CD1c-positive myeloid dendritic cell (primary cell): Measurements from ENCODE around the gene DCAF10.
"Not testable (repeated sequence)": the region's sequence is repeated elsewhere in the genome, so short reads cannot be mapped to it uniquely, and the experiment has no call there.

Source experiments
- DNase-seq: peaks from one replicate; pipeline ENCODE4 v3.0.0-alpha.2; 2016; ENCODE audit errors: extremely low spot score

Gene DCAF10

DNA sequence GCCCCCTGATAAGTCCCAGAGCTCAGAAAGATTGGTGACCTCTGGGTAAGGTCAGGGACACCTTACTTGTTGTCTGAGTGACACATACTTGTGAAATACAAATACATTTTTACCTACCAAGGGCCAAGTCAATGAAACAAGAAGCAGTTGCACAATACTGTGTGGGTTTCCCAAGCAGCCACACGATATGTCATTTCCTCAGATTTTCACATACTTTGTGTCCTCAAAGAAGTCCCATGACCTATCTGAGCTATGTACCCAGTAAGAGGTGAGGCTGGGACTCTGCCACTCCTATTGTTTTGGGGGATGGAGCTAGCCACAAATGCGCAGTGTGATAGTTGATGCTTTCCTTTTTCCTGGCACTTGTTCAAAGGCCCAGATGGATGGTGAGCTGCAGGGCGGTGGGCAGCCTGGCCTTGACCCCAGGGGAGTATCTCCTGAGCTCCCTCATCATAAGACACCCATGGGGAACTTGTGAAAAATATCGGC is 108.1 kb downstream of the DCAF10 start:
- peak; percentile 93 for DNase-seq

- DNase-seq: no peak
Measured at GRCh38 chr9:37909326-37909725, 108.7 kb downstream of the DCAF10 start.

GRCh38 chr9:37909836-37910235 is 109.2 kb downstream of the DCAF10 start:
- not testable (repeated sequence) for DNase-seq

DNA sequence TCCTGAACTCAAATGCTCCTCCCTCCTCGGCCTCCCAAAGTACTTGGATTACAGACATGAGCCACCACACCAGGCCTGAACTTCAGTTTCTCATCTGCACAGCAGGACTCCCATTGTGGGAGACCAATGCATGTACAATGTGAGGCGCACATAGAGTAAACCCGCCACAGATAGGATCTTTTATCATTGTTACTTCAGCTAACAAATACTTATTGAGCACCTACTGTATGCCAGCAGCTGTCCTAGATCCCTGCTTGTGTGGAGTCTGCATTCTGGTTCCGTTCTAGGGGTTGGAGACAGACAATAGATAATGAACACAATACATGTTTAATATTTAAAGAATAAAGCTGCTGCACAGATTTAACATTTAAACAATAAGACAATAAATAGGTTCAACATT is 109.7 kb downstream of the DCAF10 start:
- no peak for DNase-seq

GRCh38 chr9:37911271-37911681 is 110.7 kb downstream of the DCAF10 start:
- no peak for DNase-seq

DNA sequence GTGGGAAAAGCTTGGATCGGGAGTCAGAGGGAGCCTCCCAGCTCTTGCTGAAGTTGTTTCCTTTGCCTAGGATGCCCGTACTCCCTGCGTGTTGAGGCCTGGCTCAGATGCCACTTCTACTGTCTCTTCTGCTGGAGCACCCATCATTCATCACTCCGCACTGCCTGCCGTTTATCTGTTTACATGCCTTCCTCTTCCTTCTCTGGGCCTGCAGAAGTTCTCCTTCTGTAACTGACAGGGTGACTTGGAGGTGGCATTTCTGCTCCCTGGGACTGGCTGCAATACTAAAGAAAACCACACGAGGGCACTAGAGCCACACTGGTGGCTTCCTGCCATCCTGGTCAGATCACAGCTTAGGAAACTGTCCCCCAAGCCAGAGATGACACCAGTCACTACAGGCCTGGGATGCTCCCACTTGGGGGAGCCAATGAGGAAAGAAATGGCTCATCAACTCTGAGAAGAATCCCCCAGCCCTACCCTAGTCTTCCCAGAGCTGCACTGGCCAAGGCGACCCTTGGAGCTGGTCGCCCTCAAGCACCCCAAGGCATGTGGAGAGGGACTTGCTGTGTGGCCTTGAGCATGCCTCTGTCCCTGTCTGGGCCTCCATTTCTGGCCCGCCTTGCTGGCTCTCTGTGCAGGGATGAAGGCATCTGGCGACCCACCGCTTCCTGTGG is 113.0 kb downstream of the DCAF10 start:
- peak; percentile 93 for DNase-seq

GRCh38 chr9:37914154-37914551 is 113.6 kb downstream of the DCAF10 start:
- DNase-seq: no peak

- DNase-seq: no peak
Measured at GRCh38 chr9:37914701-37915358, 114.2 kb downstream of the DCAF10 start.

GRCh38 chr9:37915911-37916470 is 115.4 kb downstream of the DCAF10 start:
- DNase-seq: no peak

DNA sequence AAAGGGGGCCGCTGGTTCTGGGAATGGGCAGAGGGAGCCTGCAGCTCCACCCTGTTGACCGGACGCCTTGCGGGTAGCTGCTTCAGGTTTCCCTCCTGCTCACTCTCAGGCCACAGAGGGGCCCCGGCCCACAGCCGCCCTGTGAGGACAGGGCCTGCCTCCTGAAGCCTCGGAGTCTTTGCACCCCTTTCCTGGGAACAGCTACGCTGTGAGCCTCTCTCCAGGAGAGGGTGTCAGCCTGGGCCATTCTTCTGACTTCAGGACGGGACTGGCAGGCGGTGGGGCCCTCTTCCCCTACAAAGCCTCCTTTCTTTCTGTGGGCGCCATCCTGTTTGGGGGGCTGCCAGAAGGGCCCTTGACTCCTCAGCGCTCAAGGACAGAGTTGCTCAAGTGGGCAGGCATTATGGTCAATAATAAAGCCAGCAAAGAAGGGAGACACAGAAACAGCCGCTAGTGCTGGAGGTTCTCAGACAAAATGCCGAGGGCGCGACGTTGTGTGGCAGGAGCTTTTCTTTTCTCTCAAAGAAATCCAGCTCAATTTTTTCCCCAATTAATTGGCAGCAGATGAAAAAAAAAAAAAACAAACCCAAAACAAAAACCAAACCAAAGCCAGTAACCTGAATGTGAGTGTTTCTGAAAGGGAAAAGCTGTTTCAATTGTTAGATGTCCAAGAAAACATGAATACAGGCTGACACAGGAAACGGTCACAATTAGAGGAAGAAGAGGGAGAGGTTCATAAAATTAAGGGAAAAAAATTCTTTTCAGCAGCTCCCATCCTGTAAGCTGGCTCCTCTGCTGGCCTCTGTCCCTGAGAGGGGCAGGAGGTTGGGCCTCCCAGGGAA is 116.1 kb downstream of the DCAF10 start:
- no peak for DNase-seq
